Panc1 (cell line): Measurements from ENCODE around the gene SLC9A4.

ENCODE experiments used
- TF ChIP-seq, protein P1 (sequence below): fragments of 450-650 bp; IDR thresholded peaks from 2 replicates; pipeline ENCODE4 v1.5.1; 2017; ENCODE audit warnings: mild to moderate bottlenecking
- TF ChIP-seq, protein P2 (sequence below), 2 experiments: IDR thresholded peaks; 2 replicates each; pipeline ENCODE4 v1.6.1; 2011 to 2012; ENCODE audit warnings: low read depth in 2 of 2, control low read depth in 1 of 2, low read length in 1 of 2, mild to moderate bottlenecking in 1 of 2, moderate library complexity in 1 of 2; ENCODE audit not compliant: insufficient read depth in 1 of 2

DNA sequence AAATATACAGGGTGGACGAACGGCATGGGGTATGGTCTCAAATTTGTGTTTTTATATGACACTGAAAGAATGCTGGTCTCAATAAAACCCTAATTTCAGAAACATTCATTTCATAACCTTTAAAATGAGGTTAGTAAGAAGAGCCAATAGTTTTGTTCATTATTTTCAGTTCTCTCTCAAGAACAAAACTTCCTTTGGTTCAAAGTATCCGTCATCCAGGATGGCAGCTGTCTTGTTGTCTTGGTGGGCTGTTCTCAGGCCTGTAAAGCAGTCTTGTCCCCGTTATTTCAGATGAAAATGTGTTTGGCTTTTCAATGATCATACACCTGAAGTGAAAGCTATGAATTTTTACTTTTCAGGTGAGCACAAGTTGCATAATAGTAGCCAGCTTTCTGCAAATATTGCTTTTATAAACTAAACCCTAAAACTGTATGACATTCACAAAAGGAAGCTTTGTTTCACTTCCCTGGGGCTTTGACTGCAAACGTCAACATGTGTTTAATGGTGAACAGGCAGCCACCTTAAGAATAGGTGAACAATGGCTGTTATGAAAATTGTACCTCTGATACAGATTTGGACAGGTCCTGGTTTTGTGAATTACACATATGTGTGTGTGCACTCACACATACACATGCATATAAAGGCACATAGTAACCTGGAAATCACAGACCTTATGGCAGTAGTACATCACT, 47.4 kb upstream of the SLC9A4 start:
- TF ChIP-seq, protein P1, sequence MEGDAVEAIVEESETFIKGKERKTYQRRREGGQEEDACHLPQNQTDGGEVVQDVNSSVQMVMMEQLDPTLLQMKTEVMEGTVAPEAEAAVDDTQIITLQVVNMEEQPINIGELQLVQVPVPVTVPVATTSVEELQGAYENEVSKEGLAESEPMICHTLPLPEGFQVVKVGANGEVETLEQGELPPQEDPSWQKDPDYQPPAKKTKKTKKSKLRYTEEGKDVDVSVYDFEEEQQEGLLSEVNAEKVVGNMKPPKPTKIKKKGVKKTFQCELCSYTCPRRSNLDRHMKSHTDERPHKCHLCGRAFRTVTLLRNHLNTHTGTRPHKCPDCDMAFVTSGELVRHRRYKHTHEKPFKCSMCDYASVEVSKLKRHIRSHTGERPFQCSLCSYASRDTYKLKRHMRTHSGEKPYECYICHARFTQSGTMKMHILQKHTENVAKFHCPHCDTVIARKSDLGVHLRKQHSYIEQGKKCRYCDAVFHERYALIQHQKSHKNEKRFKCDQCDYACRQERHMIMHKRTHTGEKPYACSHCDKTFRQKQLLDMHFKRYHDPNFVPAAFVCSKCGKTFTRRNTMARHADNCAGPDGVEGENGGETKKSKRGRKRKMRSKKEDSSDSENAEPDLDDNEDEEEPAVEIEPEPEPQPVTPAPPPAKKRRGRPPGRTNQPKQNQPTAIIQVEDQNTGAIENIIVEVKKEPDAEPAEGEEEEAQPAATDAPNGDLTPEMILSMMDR, result no peak
- TF ChIP-seq, protein P2, sequence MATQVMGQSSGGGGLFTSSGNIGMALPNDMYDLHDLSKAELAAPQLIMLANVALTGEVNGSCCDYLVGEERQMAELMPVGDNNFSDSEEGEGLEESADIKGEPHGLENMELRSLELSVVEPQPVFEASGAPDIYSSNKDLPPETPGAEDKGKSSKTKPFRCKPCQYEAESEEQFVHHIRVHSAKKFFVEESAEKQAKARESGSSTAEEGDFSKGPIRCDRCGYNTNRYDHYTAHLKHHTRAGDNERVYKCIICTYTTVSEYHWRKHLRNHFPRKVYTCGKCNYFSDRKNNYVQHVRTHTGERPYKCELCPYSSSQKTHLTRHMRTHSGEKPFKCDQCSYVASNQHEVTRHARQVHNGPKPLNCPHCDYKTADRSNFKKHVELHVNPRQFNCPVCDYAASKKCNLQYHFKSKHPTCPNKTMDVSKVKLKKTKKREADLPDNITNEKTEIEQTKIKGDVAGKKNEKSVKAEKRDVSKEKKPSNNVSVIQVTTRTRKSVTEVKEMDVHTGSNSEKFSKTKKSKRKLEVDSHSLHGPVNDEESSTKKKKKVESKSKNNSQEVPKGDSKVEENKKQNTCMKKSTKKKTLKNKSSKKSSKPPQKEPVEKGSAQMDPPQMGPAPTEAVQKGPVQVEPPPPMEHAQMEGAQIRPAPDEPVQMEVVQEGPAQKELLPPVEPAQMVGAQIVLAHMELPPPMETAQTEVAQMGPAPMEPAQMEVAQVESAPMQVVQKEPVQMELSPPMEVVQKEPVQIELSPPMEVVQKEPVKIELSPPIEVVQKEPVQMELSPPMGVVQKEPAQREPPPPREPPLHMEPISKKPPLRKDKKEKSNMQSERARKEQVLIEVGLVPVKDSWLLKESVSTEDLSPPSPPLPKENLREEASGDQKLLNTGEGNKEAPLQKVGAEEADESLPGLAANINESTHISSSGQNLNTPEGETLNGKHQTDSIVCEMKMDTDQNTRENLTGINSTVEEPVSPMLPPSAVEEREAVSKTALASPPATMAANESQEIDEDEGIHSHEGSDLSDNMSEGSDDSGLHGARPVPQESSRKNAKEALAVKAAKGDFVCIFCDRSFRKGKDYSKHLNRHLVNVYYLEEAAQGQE (IDR thresholded peaks at IDR 0.05; ENCODE audit: insufficient read depth in 1 of 2, low read depth in 2 of 2, low read length in 1 of 2), result no peak
